ENCODE measurements around the gene SBK1. TPM values are rescaled to one million over a fixed set of nuclear protein-coding genes. Genes with fewer than 3 reads are reported as not detected.
"Not testable (repeated sequence)": the region's sequence is repeated elsewhere in the genome, so short reads cannot be mapped to it uniquely, and the experiment has no call there.

The SBK1 gene
- total and polyA plus RNA-seq, 4 donors, result 6.5 to 117 (median 57.2) TPM

- H3K36me3 ChIP-seq (ENCODE audit: control insufficient read depth, insufficient read depth, low read length); H3K9me3 ChIP-seq (ENCODE audit: control insufficient read depth, insufficient read depth, low read length); H3K27ac ChIP-seq (ENCODE audit: low read depth, low read length); H3K27me3 ChIP-seq (ENCODE audit: control insufficient read depth, insufficient read depth, low read length); DNase-seq (ENCODE audit: low read depth in 4 of 6, low spot score in 6 of 6); H3K4me1 ChIP-seq (ENCODE audit: control insufficient read depth, insufficient read depth, low read length); H3K4me3 ChIP-seq (ENCODE audit: low read depth, low read length): not testable (repeated sequence)
- WGBS (ENCODE audit: insufficient coverage), result no CpG with 5 or more reads among the region's 5 CpGs
Measured at GRCh38 chr16:28362600-28362999, 70.3 kb downstream of the SBK1 start.

- not testable (repeated sequence) for H3K27me3 ChIP-seq (ENCODE audit: control insufficient read depth, insufficient read depth, low read length); H3K9me3 ChIP-seq (ENCODE audit: control insufficient read depth, insufficient read depth, low read length); H3K27ac ChIP-seq (ENCODE audit: low read depth, low read length); H3K36me3 ChIP-seq (ENCODE audit: control insufficient read depth, insufficient read depth, low read length); H3K4me3 ChIP-seq (ENCODE audit: low read depth, low read length); H3K4me1 ChIP-seq (ENCODE audit: control insufficient read depth, insufficient read depth, low read length); DNase-seq (ENCODE audit: low read depth in 4 of 6, low spot score in 6 of 6)
- WGBS (ENCODE audit: insufficient coverage), result no CpG with 5 or more reads among the region's 5 CpGs
Measured at GRCh38 chr16:28363408-28363807, 71.1 kb downstream of the SBK1 start, which contains the start of gene NPIPB6. TSS of gene NPIPB6 (minus strand) at chr16:28363508. CDS start at chr16:28362822, 686 bp downstream.

- not testable (repeated sequence) for H3K9me3 ChIP-seq (ENCODE audit: control insufficient read depth, insufficient read depth, low read length); H3K27me3 ChIP-seq (ENCODE audit: control insufficient read depth, insufficient read depth, low read length); H3K4me1 ChIP-seq (ENCODE audit: control insufficient read depth, insufficient read depth, low read length); DNase-seq (ENCODE audit: low read depth in 4 of 6, low spot score in 6 of 6); H3K4me3 ChIP-seq (ENCODE audit: low read depth, low read length); H3K27ac ChIP-seq (ENCODE audit: low read depth, low read length); H3K36me3 ChIP-seq (ENCODE audit: control insufficient read depth, insufficient read depth, low read length)
- 4% methylated on average over 9 of the region's 75 CpGs for WGBS (ENCODE audit: insufficient coverage)
Measured at GRCh38 chr16:28364268-28365173, 72.2 kb downstream of the SBK1 start.

- H3K9me3 ChIP-seq (ENCODE audit: control insufficient read depth, insufficient read depth, low read length); H3K27me3 ChIP-seq (ENCODE audit: control insufficient read depth, insufficient read depth, low read length); H3K4me1 ChIP-seq (ENCODE audit: control insufficient read depth, insufficient read depth, low read length); H3K4me3 ChIP-seq (ENCODE audit: low read depth, low read length); H3K36me3 ChIP-seq (ENCODE audit: control insufficient read depth, insufficient read depth, low read length); H3K27ac ChIP-seq (ENCODE audit: low read depth, low read length): not testable (repeated sequence)
- 28% methylated on average over 4 of the region's 32 CpGs for WGBS (ENCODE audit: insufficient coverage)
- peak in 1 of 6 donors; percentile 0 for DNase-seq (ENCODE audit: low read depth in 4 of 6, low spot score in 6 of 6)
Measured at GRCh38 chr16:28367926-28368325, 75.6 kb downstream of the SBK1 start.

Small RNA genes lying within 50 kb of the gene (small RNA-seq; reads per million reads assigned to genes)
- not detected for gene AC138904.2 (ENCODE audit: low replicate concordance)

Other genes starting within 250 kb of the SBK1 start
- gene GSG1L, start 228.8 kb upstream of the SBK1 start, total RNA-seq, result 10 to 100 TPM in 1 of 2 donors, 1 to 10 TPM in 1; 7.5 to 13.1 TPM
- 10 to 100 TPM; 22.9 to 26.1 TPM for gene GSG1L, start 228.8 kb upstream of the SBK1 start, polyA plus RNA-seq (ENCODE audit: insufficient read length in 2 of 2)
- gene XPO6, start 80.6 kb upstream of the SBK1 start, total RNA-seq, result 10 to 100 TPM; 84.1 to 84.3 TPM
- 100 to 1,000 TPM; 148 to 164 TPM for gene XPO6, start 80.6 kb upstream of the SBK1 start, polyA plus RNA-seq (ENCODE audit: insufficient read length in 2 of 2)
- 1 to 10 TPM; 1.5 to 2.5 TPM for gene NPIPB6, start 71.0 kb downstream of the SBK1 start, total RNA-seq
- gene NPIPB6, start 71.0 kb downstream of the SBK1 start, polyA plus RNA-seq (ENCODE audit: insufficient read length in 2 of 2), result 1 to 10 TPM in 1 of 2 donors, not detected in 1; 6.1 TPM
- gene EIF3CL, start 111.3 kb downstream of the SBK1 start, total RNA-seq, result 10 to 100 TPM; 72.7 to 79.0 TPM
- 10 to 100 TPM; 79.8 to 91.7 TPM for gene EIF3CL, start 111.3 kb downstream of the SBK1 start, polyA plus RNA-seq (ENCODE audit: insufficient read length in 2 of 2)
- gene NPIPB7, start 179.8 kb downstream of the SBK1 start, total RNA-seq, result not detected
- gene NPIPB7, start 179.8 kb downstream of the SBK1 start, polyA plus RNA-seq (ENCODE audit: insufficient read length in 2 of 2), result 1 to 10 TPM; 1.1 to 1.5 TPM
- 10 to 100 TPM; 12.4 to 15.4 TPM for gene CLN3, start 199.5 kb downstream of the SBK1 start, total RNA-seq
- gene CLN3, start 199.5 kb downstream of the SBK1 start, polyA plus RNA-seq (ENCODE audit: insufficient read length in 2 of 2), result 10 to 100 TPM; 34.3 to 36.7 TPM
- gene APOBR, start 202.1 kb downstream of the SBK1 start, total RNA-seq, result under 1 TPM; 0.17 to 0.99 TPM
- gene APOBR, start 202.1 kb downstream of the SBK1 start, polyA plus RNA-seq (ENCODE audit: insufficient read length in 2 of 2), result under 1 TPM; 0.87 to 0.93 TPM
- not detected for gene IL27, start 214.3 kb downstream of the SBK1 start, total RNA-seq
- gene IL27, start 214.3 kb downstream of the SBK1 start, polyA plus RNA-seq (ENCODE audit: insufficient read length in 2 of 2), result under 1 TPM in 1 of 2 donors, not detected in 1; 0.30 TPM
- gene NUPR1, start 246.4 kb downstream of the SBK1 start, total RNA-seq, result 10 to 100 TPM in 1 of 2 donors, 1 to 10 TPM in 1; 1.6 to 54.2 TPM
- gene NUPR1, start 246.4 kb downstream of the SBK1 start, polyA plus RNA-seq (ENCODE audit: insufficient read length in 2 of 2), result 10 to 100 TPM; 14.8 to 21.2 TPM